GM18951 (cell line): ENCODE data around the gene RBP3.

Source experiments
- POLR2A ChIP-seq: IDR thresholded peaks from 4 replicates; pipeline ENCODE4 v1.6.1; 2011; ENCODE audit warnings: mild to moderate bottlenecking; ENCODE audit not compliant: insufficient read length, insufficient read depth; ENCODE audit errors: extremely low read depth
- in situ Hi-C: fragments of 300-500 bp; cut with MboI; formaldehyde crosslinking; loops from one replicate; pipeline ENCODE4 v1.12.0; 2022; ENCODE audit warnings: low sequenced_read_pairs, mixed read lengths, inconsistent platforms; ENCODE audit not compliant: unreplicated experiment

The RBP3 gene

GRCh38 chr10:47323087-47323486 is 25.1 kb upstream of the RBP3 start:
- no peak for TF ChIP-seq POLR2A
- in situ Hi-C loops = loop anchor here (25.0 kb wide), 1 partner anchor 286 kb away; no protein-coding TSS in a partner anchor

GRCh38 chr10:47323636-47324296 is 24.4 kb upstream of the RBP3 start:
- in situ Hi-C loops = loop anchor here (25.0 kb wide), 1 partner anchor 286 kb away; no protein-coding TSS in a partner anchor
- TF ChIP-seq POLR2A = no peak

GRCh38 chr10:47325303-47326291 is 22.6 kb upstream of the RBP3 start:
- no peak for TF ChIP-seq POLR2A
- in situ Hi-C loops = no loop called here

- no peak for TF ChIP-seq POLR2A
- in situ Hi-C loops = no loop called here
Observed at GRCh38 chr10:47326306-47326926, 21.7 kb upstream of the RBP3 start.

GRCh38 chr10:47326927-47327330 is 21.2 kb upstream of the RBP3 start:
- TF ChIP-seq POLR2A = no peak
- in situ Hi-C loops = no loop called here

GRCh38 chr10:47329855-47330254 is 18.3 kb upstream of the RBP3 start:
- TF ChIP-seq POLR2A = no peak
- in situ Hi-C loops = no loop called here

GRCh38 chr10:47330366-47330765 is 17.8 kb upstream of the RBP3 start:
- TF ChIP-seq POLR2A = no peak
- in situ Hi-C loops = no loop called here

GRCh38 chr10:47330804-47331203 is 17.4 kb upstream of the RBP3 start:
- in situ Hi-C loops = no loop called here
- TF ChIP-seq POLR2A = no peak

- in situ Hi-C loops = no loop called here
- TF ChIP-seq POLR2A = no peak
Observed at GRCh38 chr10:47331491-47331890, 16.7 kb upstream of the RBP3 start.

GRCh38 chr10:47331954-47332353 is 16.2 kb upstream of the RBP3 start:
- in situ Hi-C loops = no loop called here
- no peak for TF ChIP-seq POLR2A

GRCh38 chr10:47332371-47332770 is 15.8 kb upstream of the RBP3 start:
- no peak for TF ChIP-seq POLR2A
- in situ Hi-C loops = no loop called here

- no peak for TF ChIP-seq POLR2A
- in situ Hi-C loops = no loop called here
Observed at GRCh38 chr10:47332946-47333345, 15.2 kb upstream of the RBP3 start.

GRCh38 chr10:47333532-47333931 is 14.6 kb upstream of the RBP3 start:
- in situ Hi-C loops = no loop called here
- TF ChIP-seq POLR2A = no peak
